C4-2B (cell line): ENCODE measurements around the gene COL4A2.

ENCODE experiments used
- ZFX ChIP-seq: fragments of 450-650 bp; IDR thresholded peaks from 2 replicates; pipeline ENCODE4 v1.6.1; 2017
- TF ChIP-seq, protein P1 (sequence below): fragments of 450-650 bp; conservative IDR thresholded peaks from 2 replicates; pipeline ENCODE4 v1.5.1; 2017; ENCODE audit warnings: mild to moderate bottlenecking

DNA sequence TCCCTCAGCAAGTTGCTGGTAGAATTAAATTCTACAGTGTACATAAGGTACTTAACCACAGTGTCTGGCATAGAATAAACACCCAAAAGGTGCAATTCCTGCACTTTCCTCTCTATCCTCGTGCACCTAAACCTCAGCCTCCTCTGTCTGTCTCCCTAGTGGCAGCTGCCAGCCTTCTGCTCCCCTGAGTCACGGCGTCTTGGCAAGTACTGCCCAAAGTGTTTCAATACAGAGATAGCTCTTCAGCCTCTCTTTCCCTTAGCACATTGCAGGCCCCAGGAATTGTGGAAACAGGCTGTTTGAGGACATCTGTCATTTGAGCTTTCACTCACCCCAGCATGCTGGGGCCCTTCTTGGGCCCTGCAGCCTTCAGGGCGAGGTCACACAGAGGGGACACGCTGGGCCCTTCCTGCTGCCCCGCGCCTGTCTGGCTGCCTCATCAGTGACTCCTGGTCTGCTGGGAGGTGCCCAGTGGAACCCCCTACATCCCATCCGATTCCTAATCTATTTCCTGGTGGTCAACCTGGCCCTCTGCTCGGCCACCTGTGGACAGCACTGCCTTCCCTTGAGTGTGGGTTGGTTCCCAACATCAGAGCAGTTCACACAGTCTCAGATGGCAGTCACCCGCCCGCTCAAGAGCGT lies 19.3 kb downstream of the COL4A2 start:
- TF ChIP-seq, protein P1, sequence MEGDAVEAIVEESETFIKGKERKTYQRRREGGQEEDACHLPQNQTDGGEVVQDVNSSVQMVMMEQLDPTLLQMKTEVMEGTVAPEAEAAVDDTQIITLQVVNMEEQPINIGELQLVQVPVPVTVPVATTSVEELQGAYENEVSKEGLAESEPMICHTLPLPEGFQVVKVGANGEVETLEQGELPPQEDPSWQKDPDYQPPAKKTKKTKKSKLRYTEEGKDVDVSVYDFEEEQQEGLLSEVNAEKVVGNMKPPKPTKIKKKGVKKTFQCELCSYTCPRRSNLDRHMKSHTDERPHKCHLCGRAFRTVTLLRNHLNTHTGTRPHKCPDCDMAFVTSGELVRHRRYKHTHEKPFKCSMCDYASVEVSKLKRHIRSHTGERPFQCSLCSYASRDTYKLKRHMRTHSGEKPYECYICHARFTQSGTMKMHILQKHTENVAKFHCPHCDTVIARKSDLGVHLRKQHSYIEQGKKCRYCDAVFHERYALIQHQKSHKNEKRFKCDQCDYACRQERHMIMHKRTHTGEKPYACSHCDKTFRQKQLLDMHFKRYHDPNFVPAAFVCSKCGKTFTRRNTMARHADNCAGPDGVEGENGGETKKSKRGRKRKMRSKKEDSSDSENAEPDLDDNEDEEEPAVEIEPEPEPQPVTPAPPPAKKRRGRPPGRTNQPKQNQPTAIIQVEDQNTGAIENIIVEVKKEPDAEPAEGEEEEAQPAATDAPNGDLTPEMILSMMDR, result no peak
- TF ChIP-seq ZFX, result no peak
